UCSD-AML1 (cell line): ENCODE measurements around the gene FOXJ2.
"Not testable (repeated sequence)": the region's sequence is repeated elsewhere in the genome, so short reads cannot be mapped to it uniquely, and the experiment has no call there.

Experiments
- DNase-seq: peaks from one replicate; lab custom pipeline; 2025; ENCODE audit not compliant: unreplicated experiment; lab: John Stamatoyannopoulos, UW

FOXJ2 gene

GRCh38 chr12:8064131-8064530, 31.6 kb downstream of the FOXJ2 start:
- DNase-seq: no peak

GRCh38 chr12:8065991-8066594, 33.6 kb downstream of the FOXJ2 start, which contains the start of gene C3AR1:
C3AR1 (minus strand) TSS chr12:8066359; CDS start chr12:8060185, 6,174 bp downstream.
- peak; percentile 27 for DNase-seq

GRCh38 chr12:8069582-8069981, 37.1 kb downstream of the FOXJ2 start:
- no peak for DNase-seq

GRCh38 chr12:8071820-8072219, 39.3 kb downstream of the FOXJ2 start:
- not testable (repeated sequence) for DNase-seq

- no peak for DNase-seq
These were observed 43.4 kb downstream of the FOXJ2 start for GRCh38 chr12:8075935-8076334.

- DNase-seq: no peak
These were observed 43.9 kb downstream of the FOXJ2 start for GRCh38 chr12:8076366-8076765.

GRCh38 chr12:8077207-8077606, 44.7 kb downstream of the FOXJ2 start:
- DNase-seq: no peak

GRCh38 chr12:8078398-8078797, 45.9 kb downstream of the FOXJ2 start:
- DNase-seq: peak; percentile 31

GRCh38 chr12:8078916-8079315, 46.4 kb downstream of the FOXJ2 start:
- no peak for DNase-seq

- no peak for DNase-seq
These were observed 47.6 kb downstream of the FOXJ2 start for GRCh38 chr12:8080120-8080519.

- no peak for DNase-seq
These were observed 48.9 kb downstream of the FOXJ2 start for GRCh38 chr12:8081251-8081920.

- DNase-seq: no peak
These were observed 50.2 kb downstream of the FOXJ2 start for GRCh38 chr12:8082808-8083100.

GRCh38 chr12:8084351-8084750, 51.8 kb downstream of the FOXJ2 start:
- DNase-seq: not testable (repeated sequence)

- no peak for DNase-seq
These were observed 55.1 kb downstream of the FOXJ2 start for GRCh38 chr12:8087666-8088065.

GRCh38 chr12:8088574-8088973, 56.1 kb downstream of the FOXJ2 start:
- DNase-seq: peak; percentile 20

- DNase-seq: not testable (repeated sequence)
These were observed 56.8 kb downstream of the FOXJ2 start for GRCh38 chr12:8089277-8089676.

- DNase-seq: no peak
These were observed 57.2 kb downstream of the FOXJ2 start for GRCh38 chr12:8089716-8090115.

- no peak for DNase-seq
These were observed 60.8 kb downstream of the FOXJ2 start for GRCh38 chr12:8093291-8093690.

GRCh38 chr12:8096281-8096915, 63.9 kb downstream of the FOXJ2 start:
- DNase-seq: no peak

- no peak for DNase-seq
These were observed 66.7 kb downstream of the FOXJ2 start for GRCh38 chr12:8099235-8099634.
